LHCN-M2 (cell line): ENCODE results near the gene TTC13. TPM values are rescaled to one million over a fixed set of nuclear protein-coding genes. Genes with fewer than 3 reads are reported as not detected.

Experiments used
- DNase-seq: peaks from one replicate; pipeline ENCODE4 v3.0.0-alpha.2; 2012; ENCODE audit warnings: low read depth
- total RNA-seq: library from RNA; depleted of rRNA; stranded (reverse); fragments of >200 nt; gene quantifications from 2 replicates; pipeline ENCODE4 v1.2.3, GENCODE V29; 2014

Gene TTC13
- total RNA-seq, 1 experiment from 2014 or later = 10.2 TPM

DNA sequence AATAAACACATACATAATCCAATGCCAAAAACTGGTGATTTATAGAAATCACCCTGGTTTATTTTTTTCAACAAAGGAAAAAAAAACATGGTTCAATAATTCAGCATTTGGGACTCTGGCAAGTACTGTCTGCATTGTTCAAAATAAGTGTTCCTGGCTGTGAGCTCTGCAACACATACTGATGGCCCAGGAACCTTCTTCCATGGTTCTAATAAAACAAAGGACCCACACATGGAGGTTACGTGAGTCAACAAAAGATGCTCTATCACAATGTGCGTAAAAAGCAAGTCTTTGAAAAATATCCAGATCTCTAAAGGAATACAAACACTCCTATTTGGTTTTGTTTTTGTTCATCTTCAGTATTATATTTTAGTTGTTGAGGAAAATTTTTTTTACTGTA lies 72.4 kb downstream of the TTC13 start:
- no peak for DNase-seq

GRCh38 chr1:230905733-230906132 lies 72.9 kb downstream of the TTC13 start:
- peak; percentile 5 for DNase-seq

DNA sequence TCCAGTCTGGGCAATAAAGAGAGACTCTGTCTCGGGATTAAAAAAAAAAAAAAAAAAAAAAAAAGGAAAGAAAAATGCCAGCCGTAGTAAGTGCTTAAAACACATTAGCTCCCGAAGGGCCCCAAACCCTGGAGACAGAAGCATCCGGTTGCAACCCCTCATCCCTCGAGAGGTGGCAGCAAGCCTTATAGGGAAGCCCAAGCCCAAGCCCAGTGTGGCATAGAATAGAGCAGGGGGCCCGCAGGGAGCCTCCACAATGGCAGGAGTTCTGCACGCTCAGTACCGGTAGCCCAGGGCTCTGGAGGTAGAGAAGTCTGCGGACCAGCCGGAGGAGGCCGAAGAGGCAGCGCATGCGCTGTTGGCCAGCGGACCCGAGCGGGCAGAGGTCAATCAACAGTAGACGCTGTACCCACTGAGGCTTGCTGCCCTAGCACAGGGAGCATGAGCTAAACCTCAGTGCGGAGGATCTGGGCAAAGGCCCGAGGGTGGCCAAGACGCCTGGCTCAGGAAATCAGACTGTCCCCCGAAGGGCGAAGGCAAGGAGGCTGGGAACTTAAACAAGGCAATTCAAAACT lies 76.2 kb downstream of the TTC13 start:
- DNase-seq = no peak

DNA sequence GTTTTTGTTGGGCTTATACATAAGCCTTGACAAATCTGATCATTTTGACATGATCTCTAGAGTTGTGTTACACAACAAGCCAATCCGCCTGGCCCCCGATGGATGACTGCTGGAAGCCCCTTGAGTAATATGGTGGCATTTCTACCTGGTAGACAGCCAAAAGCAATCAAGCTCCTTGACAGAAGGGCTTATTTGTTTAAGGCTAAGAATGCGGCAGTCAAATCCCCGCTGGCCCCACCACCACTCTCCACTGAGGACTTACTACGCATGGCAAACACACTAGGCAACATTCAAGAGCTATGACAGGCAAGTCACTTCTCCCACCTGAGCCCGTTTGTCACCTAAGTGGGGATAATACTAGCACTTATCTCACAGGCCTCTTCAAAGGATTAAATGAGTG lies 77.0 kb downstream of the TTC13 start:
- DNase-seq = no peak

DNA sequence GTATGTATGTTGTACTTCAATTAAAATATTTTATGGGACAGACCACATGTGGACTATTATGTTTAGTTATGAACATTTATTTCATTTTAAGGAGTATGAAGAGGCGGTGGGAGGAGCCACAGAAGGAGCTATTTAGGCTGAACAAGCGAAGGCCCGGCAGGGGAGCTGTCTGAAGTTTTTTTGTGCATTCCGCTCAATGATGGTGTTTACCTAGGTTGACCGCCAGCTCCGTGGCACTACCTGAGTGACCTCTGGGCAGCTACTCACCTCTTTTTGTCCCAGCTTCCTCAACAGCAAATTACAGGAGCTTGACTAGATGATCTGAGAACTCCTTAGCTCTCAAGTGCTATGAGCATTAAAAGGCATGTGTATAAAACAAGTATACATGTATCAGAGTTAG lies 77.7 kb downstream of the TTC13 start:
- DNase-seq = no peak

GRCh38 chr1:230899841-230900251 lies 78.8 kb downstream of the TTC13 start:
- no peak for DNase-seq

GRCh38 chr1:230898748-230899147 lies 79.9 kb downstream of the TTC13 start:
- no peak for DNase-seq

DNA sequence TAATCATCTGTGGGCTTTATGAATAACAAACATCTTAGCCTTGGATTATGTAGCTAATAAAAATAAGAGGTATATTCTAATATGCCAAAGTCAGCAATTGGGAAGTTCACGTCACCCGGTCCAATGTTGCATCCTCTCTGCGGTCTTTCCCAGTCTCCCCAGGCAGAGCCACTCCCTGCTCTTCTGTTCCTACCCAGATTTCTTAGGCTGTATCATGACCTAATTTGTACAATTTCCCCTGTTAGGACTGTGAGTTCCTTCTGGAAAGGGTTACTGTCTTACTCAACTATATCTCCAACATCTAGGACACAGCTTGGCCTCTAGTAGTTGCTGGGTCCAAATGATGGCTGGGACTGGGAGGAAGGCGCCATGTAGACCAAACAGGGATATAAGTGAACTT lies 80.5 kb downstream of the TTC13 start:
- no peak for DNase-seq

GRCh38 chr1:230896779-230897178 lies 81.9 kb downstream of the TTC13 start:
- peak; percentile 7 for DNase-seq

- DNase-seq = no peak
Observed at GRCh38 chr1:230895452-230895851, 83.2 kb downstream of the TTC13 start.

DNA sequence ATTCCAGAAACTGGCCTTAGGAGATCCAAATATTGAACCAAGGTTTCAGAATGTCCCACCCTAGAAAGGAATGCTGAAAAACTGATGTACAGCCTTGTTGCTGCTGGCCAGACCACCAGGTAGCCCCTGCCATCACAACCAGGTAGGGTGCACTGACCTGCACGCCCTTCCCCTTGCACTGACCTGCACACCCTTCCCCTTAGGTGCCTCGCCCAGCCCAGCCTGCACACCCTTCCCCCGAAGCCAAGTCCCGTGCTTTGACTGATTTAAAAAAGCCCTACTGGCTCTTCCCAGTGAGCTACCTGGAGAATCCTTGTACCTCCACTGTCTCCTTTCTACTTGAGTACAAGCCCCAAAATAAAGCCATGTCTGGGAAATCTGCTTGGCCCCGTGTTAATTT lies 84.0 kb downstream of the TTC13 start:
- DNase-seq = no peak

DNA sequence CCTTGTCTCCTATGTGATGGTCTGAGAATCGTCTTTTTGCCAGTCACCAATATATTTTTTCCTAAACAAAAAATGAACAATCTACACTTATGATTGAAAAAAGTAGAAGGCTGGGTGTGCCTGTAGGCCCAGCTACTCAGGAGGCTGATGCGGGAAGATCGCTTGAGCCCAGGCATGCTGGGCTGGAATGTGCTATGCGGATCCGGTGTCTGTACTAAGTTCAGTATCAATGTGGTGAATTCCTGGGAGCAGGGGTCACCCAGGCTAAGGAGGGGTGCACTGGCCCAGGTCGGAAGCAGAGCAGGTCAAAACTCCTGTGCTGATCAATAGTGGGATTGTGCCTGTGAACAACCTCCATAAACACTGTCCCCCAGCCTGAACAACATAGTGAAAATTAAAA lies 84.6 kb downstream of the TTC13 start:
- no peak for DNase-seq

GRCh38 chr1:230892018-230892491 lies 86.6 kb downstream of the TTC13 start:
- DNase-seq = no peak

- no peak for DNase-seq
Observed at GRCh38 chr1:230891413-230891812, 87.2 kb downstream of the TTC13 start.

- no peak for DNase-seq
Observed at GRCh38 chr1:230884646-230885045, 94.0 kb downstream of the TTC13 start.

GRCh38 chr1:230883967-230884366 lies 94.7 kb downstream of the TTC13 start:
- no peak for DNase-seq

- no peak for DNase-seq
Observed at GRCh38 chr1:230879778-230880177, 98.9 kb downstream of the TTC13 start.

DNA sequence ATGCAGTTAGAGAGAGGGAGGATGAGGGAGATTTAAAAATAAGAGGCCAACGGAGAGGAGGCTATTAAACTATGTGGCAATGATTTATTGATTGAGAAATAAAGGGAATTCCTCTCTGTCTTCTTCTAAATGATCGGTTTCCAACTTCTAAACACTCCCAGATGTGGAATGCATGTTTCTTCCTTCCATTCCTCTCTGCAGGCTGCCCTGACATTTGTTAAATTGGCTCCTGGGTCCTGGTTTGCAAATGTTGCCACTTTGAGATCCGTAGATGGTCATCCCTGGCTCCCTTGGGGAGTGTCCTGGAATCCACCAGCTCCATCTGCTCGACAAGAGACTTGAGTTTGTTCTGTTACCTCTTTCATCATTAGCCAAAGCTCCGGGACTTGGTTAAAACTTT lies 100.1 kb downstream of the TTC13 start:
- peak; percentile 12 for DNase-seq

GRCh38 chr1:230877924-230878590 lies 100.6 kb downstream of the TTC13 start:
- DNase-seq = no peak

- DNase-seq = peak; percentile 49
Observed at GRCh38 chr1:230877146-230877923, 101.3 kb downstream of the TTC13 start.

- DNase-seq = no peak
Observed at GRCh38 chr1:230876660-230877059, 102.0 kb downstream of the TTC13 start.

- DNase-seq = no peak
Observed at GRCh38 chr1:230875370-230875769, 103.3 kb downstream of the TTC13 start.

DNA sequence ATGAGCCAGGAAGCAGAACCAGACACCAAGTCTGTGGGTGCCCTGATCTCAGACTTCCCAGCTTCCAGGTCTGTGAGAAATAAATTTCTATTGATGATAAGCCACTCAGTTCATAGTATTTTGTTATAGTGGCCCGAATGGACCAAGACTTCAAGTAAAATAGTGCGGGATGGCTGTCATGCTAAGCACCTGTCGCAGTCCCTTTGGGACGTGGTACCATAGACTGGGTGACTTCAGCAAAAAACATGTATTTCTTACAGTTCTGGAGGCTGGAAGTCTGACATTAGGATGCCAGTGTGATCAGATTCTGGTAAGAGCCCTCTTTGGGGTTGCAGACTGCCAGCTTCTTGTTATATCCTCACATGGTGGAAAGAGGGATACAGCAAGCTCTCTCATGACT lies 107.7 kb downstream of the TTC13 start:
- no peak for DNase-seq
